NCI-H2227 (cell line): ENCODE measurements around the gene DLG1.

Experiments
- DNase-seq: peaks from one replicate; lab custom pipeline; 2025; ENCODE audit not compliant: unreplicated experiment; lab: John Stamatoyannopoulos, UW

Gene DLG1

GRCh38 chr3:197298341-197298944 lies at the start of gene DLG1:
TSS of gene DLG1 (minus strand) at chr3:197298612. CDS start at chr3:197297204, 1,408 bp downstream.
- DNase-seq, result peak; percentile 90

DNA sequence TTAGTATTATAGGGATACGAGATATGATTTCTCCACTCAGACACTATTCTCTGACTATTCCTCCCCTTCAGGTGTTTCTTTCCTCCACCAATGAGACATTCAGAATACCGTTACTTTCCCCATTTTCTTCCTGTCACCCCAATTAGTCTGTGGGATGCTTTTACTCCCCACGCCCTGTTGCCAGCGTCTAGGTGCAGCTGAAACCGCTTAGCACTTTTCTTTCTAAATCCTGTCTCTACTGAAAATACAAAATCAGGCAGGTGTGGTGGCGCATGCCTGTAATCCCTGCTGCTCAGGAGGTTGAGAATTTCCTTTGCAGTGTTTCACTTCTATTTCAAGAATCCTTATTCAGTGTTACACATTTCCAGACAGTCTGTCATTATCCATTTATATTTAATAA lies 49.6 kb upstream of the DLG1 start:
- DNase-seq, result no peak

GRCh38 chr3:197345390-197345789 lies 47.0 kb upstream of the DLG1 start:
- DNase-seq, result no peak

DNA sequence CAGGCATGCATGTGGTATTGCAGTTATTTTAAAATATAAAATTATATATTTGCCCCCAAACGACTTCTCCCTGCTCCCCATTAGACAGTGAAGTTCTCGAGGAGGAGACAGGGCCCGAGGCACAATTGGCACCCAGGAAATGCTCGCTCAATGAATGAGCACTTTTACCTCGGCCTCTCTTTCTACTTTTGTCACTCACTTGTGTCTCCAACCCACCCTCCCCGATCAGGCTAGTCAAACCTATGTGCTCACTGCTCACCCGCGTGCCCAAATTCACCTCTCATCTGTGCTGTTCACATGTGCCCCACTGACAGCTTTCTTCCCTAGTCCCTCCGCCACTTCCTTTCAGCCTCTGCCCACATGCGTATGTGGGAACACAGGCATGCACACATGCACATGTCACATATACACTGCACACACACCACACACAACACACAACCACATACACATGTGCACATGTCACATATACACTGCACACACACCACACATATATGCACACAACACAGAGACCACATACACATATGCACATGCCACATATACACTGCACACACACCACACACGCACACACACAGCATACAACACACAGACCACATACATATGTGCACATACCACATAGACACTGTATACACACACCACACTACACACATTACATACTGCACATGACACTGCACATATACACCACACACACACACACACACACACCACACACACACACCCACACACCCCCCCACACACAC lies 46.3 kb upstream of the DLG1 start:
- no peak for DNase-seq

- no peak for DNase-seq
These were observed 45.4 kb upstream of the DLG1 start for GRCh38 chr3:197343656-197344408.

GRCh38 chr3:197343111-197343510 lies 44.7 kb upstream of the DLG1 start:
- no peak for DNase-seq

DNA sequence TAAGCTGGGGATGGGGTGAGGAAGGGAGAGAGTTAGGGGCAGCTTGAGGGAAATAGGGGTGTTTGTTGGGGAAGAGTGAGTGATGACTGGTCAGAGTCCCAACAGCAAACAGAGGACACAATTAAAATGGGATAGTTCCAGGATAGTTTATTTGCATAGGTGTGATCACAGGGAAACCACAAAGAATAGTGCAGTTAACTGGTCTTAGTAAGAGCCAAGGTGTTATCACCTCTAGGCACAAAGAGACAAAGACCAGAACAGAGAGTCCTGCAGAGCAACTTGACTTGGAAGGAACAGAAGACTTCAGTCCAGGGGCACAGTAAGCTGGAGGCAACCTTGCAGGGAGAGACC lies 42.1 kb upstream of the DLG1 start:
- no peak for DNase-seq

DNA sequence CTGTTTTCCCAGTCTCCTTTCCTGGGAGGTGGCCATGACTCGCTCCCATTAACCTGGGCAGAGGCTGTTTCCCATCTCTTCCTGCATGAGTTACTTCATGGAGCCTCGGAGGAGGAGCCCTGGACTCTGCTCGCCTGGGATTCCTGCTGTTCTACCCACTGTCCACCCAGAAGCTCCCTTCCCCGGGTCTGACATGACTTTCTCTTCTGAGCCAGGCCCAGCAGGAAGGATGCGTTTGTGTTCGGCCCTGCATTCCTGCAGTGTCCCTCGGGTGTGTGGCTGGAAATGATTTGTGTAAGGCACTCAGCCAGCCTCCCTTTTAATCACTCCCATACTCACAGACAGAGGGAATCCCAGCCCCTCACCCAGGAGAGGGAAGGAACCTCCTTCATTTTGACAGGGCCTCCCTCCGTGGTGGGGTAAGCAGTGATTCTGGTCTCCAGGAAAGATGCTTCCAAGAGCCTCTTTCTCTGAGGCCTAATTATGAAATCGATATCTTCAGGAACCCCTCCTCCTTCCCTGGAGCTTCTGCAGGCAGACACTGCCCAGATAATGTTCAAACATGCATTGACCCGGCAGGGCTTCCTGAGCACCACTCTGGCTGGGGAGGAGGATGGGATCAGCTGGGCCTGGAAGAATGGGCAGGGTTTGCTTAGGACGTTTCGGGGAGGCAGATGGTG lies 41.6 kb upstream of the DLG1 start:
- DNase-seq, result peak; percentile 78

- no peak for DNase-seq
These were observed 40.2 kb upstream of the DLG1 start for GRCh38 chr3:197338586-197338985.

- DNase-seq, result no peak
These were observed 39.2 kb upstream of the DLG1 start for GRCh38 chr3:197337656-197338055.

DNA sequence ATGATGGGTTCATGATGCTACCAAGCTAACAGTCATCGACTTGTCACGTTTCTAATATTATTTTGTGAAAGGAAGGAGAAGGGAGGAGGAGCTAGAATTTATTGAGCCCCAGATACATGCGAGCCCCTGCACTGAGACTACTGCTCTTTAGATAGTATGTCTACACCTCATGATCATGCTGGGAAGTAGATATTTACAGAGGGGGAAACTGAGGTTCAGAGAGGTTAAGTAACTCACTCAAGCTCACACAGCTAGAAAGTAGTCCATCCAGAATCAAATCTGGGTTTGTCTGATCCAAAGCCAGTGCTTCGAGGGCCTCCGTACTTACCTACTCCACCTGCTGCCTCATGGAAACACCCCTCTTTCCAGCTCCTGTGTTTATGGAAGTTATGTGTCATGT lies 38.8 kb upstream of the DLG1 start:
- no peak for DNase-seq

- DNase-seq, result no peak
These were observed 37.9 kb upstream of the DLG1 start for GRCh38 chr3:197336348-197336747.

DNA sequence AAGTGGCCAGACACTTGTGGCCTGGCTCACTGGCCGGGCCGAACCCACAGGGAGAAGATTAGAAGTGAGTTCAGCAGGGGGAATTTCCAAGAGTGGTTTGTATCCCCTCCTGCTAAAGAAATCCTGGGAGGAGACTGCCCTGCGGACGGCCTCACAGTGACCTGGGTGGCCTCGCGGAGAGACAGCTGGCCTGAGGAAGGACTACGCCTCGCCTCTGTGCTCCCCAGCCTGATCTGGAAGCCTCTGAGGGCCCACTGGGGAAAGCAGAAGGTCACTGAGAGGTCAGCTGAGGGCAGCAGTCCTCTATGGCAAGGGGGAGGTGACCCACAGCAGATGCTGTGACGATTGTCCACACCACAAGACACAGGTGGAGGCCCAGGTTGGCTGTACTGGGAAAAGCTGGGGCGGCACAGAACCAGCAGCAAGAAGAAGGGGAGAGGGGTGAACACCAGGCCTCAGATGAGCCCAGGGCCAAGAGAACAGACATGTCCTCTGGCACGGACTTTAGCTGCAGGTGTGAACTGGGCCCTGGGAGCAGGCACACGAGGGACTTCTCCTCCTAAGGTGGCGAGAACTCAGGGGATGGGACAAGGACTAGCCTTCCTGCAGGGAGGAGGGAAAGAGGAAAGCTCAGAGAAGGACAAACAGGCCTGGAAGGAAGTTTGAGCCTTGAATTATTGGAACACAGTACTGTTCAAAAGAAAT lies 37.2 kb upstream of the DLG1 start:
- DNase-seq, result no peak

- peak; percentile 7 for DNase-seq
These were observed 35.7 kb upstream of the DLG1 start for GRCh38 chr3:197333901-197334639.

DNA sequence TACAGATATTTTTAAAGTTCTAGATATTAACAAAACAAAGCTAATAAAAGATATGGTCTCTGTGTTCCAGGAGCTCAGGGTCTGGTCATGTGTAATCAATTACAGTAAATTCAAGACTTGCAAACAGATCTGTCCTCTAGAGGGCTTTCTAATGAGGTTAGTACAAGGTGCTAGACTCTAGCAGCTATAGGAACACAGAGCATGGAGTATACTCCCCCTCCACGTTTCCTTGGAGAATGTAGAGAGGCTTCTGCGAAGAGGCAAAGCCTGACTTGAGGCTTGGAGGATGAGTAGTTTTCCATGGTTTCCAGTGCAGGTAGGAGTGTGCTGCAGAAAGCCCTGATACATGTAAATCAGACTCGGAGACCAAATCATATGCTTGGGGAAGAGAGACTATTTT lies 32.7 kb upstream of the DLG1 start:
- no peak for DNase-seq

DNA sequence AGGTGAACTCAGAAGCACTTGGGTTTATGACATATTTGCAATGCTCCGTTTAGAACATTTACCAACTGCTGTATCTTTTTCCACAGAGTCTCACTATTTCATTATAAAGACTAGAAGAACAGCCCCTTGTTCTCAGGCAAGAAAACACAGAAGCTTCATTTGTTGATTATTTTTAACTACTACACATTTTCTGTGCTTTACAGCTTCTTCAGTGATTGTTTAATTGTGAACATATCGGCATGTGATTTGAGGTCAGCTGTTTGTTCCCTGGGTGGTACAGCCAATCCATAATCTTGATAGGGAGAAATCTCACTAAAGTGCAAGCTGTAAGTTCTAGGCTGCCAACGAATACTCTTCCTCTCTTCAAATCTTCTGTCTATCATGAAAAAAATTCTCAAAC lies 31.0 kb upstream of the DLG1 start:
- no peak for DNase-seq

DNA sequence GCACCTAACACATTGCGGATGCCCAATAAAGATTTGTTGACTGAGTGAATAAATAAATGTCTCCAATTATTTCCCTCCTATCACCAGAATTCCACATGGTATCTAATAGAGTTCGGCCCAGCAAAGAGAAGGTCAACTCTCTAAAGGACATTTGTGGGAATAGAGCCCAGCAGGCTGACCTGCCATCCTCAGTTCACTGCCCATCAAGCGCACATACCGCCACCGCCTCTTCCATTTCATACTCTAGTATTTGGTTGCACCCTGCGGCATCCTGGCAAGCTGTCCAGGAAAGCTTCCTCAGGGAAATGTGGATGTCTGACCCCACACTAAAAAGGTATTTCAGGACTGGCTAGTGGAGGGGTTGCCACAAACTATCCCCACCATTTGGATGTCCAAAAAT lies 29.8 kb upstream of the DLG1 start:
- DNase-seq, result no peak

DNA sequence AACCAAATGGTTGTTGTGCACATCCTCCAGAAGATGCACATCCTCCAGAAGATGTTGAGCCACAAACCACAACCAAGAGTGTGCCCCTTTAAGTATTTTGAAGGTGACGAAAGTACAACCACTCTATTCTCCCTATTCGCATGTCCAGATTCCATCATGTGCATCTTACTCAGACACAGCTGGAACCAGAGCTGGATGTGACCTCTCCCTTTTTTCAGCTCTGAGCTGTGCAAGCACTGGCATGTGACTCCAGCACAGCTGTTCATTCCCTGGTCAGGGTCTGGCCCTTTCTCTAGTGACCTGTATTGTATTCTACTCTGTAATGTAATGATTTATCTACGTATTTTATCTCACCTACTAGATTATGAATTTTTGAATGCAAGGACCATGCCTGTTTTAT lies 29.3 kb upstream of the DLG1 start:
- no peak for DNase-seq

DNA sequence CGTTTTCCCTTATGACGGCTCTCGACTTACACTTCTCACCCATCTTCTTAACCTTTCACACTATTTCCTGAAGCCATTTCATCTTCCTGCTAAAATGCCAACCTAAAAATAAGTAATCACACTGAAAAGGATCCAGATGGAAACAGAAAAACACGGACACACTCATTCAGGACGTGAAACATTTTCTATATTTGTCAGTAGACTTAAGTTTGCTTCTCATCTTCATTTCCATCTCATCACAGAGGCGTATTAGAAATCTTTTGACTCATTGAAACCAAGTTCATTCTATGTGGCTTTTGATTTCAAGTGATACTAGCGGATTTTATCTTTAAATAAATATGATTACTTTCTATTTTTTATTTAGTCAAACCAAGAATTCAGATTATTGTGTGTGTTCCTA lies 27.4 kb upstream of the DLG1 start:
- DNase-seq, result no peak

- no peak for DNase-seq
These were observed 23.7 kb upstream of the DLG1 start for GRCh38 chr3:197322149-197322548.
